CD4-positive, alpha-beta T cell treated with Interleukin-15 for 1 hour (primary cell): Measurements from ENCODE around the gene NTN5.
"Not testable (repeated sequence)": the region's sequence is repeated elsewhere in the genome, so short reads cannot be mapped to it uniquely, and the experiment has no call there.

Source experiments
- DNase-seq: peaks from one replicate; pipeline ENCODE4 v3.0.0-alpha.2; 2020

The NTN5 gene

GRCh38 chr19:48668332-48668731, 4.5 kb downstream of the NTN5 start:
- DNase-seq, result no peak

GRCh38 chr19:48665786-48666185, 7.0 kb downstream of the NTN5 start:
- no peak for DNase-seq

- no peak for DNase-seq
Measured at GRCh38 chr19:48664476-48664875, 8.3 kb downstream of the NTN5 start.

- DNase-seq, result no peak
Measured at GRCh38 chr19:48663667-48664066, 9.2 kb downstream of the NTN5 start.

GRCh38 chr19:48661711-48662090, 11.1 kb downstream of the NTN5 start:
- no peak for DNase-seq

GRCh38 chr19:48660852-48661710, 11.7 kb downstream of the NTN5 start:
- peak; percentile 87 for DNase-seq

GRCh38 chr19:48659768-48660167, 13.0 kb downstream of the NTN5 start:
- peak; percentile 41 for DNase-seq

- no peak for DNase-seq
Measured at GRCh38 chr19:48658483-48658882, 14.3 kb downstream of the NTN5 start.

- not testable (repeated sequence) for DNase-seq
Measured at GRCh38 chr19:48657828-48658227, 15.0 kb downstream of the NTN5 start.

GRCh38 chr19:48656840-48657474, 15.9 kb downstream of the NTN5 start:
- no peak for DNase-seq

GRCh38 chr19:48654299-48655059, 18.3 kb downstream of the NTN5 start:
- DNase-seq, result no peak

GRCh38 chr19:48651683-48652048, 21.2 kb downstream of the NTN5 start:
- no peak for DNase-seq

GRCh38 chr19:48650974-48651682, 21.7 kb downstream of the NTN5 start:
- no peak for DNase-seq

- no peak for DNase-seq
Measured at GRCh38 chr19:48648134-48648533, 24.7 kb downstream of the NTN5 start.

GRCh38 chr19:48646722-48647216, 26.0 kb downstream of the NTN5 start:
- DNase-seq, result no peak

- peak; percentile 92 for DNase-seq
Measured at GRCh38 chr19:48646001-48646721, 26.7 kb downstream of the NTN5 start, which contains the start of gene CA11. Gene CA11 (minus strand): TSS chr19:48646187. CDS start chr19:48645632, 555 bp downstream.

GRCh38 chr19:48645620-48646000, 27.2 kb downstream of the NTN5 start:
- DNase-seq, result no peak

GRCh38 chr19:48644839-48645619, 27.8 kb downstream of the NTN5 start:
- peak; percentile 80 for DNase-seq

- DNase-seq, result no peak
Measured at GRCh38 chr19:48644355-48644754, 28.5 kb downstream of the NTN5 start.

- DNase-seq, result no peak
Measured at GRCh38 chr19:48642862-48643261, 30.0 kb downstream of the NTN5 start.

GRCh38 chr19:48641850-48642249, 31.0 kb downstream of the NTN5 start:
- no peak for DNase-seq
